ENCODE data around the gene GNB5. TPM values are rescaled to one million over a fixed set of nuclear protein-coding genes. Genes with fewer than 3 reads are reported as not detected.

Gene GNB5
- total and polyA plus RNA-seq, 2 of the 13 experiments (the other 11 are each of a cell fraction or from before 2014, with no cell fraction given), result 13.7 to 14.4 TPM

GRCh38 chr15:52172869-52173268 is 18.3 kb downstream of the GNB5 start:
- CTCF ChIA-PET (ENCODE audit: low intra/inter-chr PET ratio, low total read pairs), result no interaction called here
- intact Hi-C loops (cut with micrococcal nuclease; ENCODE audit: unreplicated experiment), result no loop called here
- 85% methylated on average over 2 of the region's 2 CpGs for WGBS (ENCODE audit: low lambda C conversion rate)

GRCh38 chr15:52171807-52172206 is 19.4 kb downstream of the GNB5 start:
- Histone ChIP-seq H3K4me3 (replicated peaks in 1 of 3; ENCODE audit: insufficient read depth in 1 of 3, low read depth in 2 of 3, low read length in 3 of 3) (no peak overlapping the region), H3K4me2 (ENCODE audit: low read depth, low read length) (no peak overlapping the region), H2AFZ (ENCODE audit: low read length) (no peak overlapping the region), H3K27ac (ENCODE audit: extremely low read length, insufficient read depth, low read length) (no peak overlapping the region), H3K79me2 (ENCODE audit: insufficient read depth, low read length) (no peaks in the 10 kb centered on the region), H3K36me3 (replicated peaks in 1 of 2; ENCODE audit: control insufficient read depth in 1 of 2, insufficient read depth in 2 of 2, low read length in 2 of 2) (no peaks in the 10 kb centered on the region), H3K4me1 (ENCODE audit: insufficient read depth, low read length) (no peaks in the 10 kb centered on the region), H3K9ac (ENCODE audit: insufficient read depth, low read depth, low read length) (no peak overlapping the region), H3K27me3 (ENCODE audit: control insufficient read depth in 1 of 2, insufficient read depth in 2 of 2, low read length in 2 of 2) (no peaks in the 10 kb centered on the region), H3K9me3 (ENCODE audit: low read length) (no peaks in the 10 kb centered on the region), H4K20me1 (ENCODE audit: insufficient read depth, low read length) (no peaks in the 10 kb centered on the region)
- ATAC-seq, result no peak
- in situ Hi-C loops (cut with HindIII; ENCODE audit: extremely low pct_ligation_motif_present, low pct_unique_long_range_greater_than_20kb), result no loop called here
- intact Hi-C loops (cut with micrococcal nuclease; ENCODE audit: unreplicated experiment), result no loop called here
- FAIRE-seq, result no peak
- DNase-seq (ENCODE audit: low spot score), result no peak
- 13% methylated on average over 1 of the region's 1 CpG for WGBS (ENCODE audit: low lambda C conversion rate)
- POLR2A ChIA-PET, result no interaction called here
- no peak for TF ChIP-seq TSC22D2 (CRISPR knock-in tag; IDR thresholded peaks at IDR 0.05; ENCODE audit: borderline replicate concordance)
- no peak for TF ChIP-seq ZFP82 (CRISPR knock-in tag; IDR thresholded peaks at IDR 0.05; ENCODE audit: borderline replicate concordance)
- TF ChIP-seq ZNF841 (CRISPR knock-in tag; IDR thresholded peaks at IDR 0.05; ENCODE audit: borderline replicate concordance), result no peak
- no peak for TF ChIP-seq MIER3 (CRISPR knock-in tag; IDR thresholded peaks at IDR 0.05; ENCODE audit: borderline replicate concordance)
- CTCF ChIA-PET (ENCODE audit: low intra/inter-chr PET ratio, low total read pairs), result no interaction called here
- no TSS peak for BruUV-seq (replicated peaks)

More at GRCh38 chr15:52172869-52173268, 18.3 kb downstream of the GNB5 start:
- POLR2A ChIA-PET, result no interaction called here
- Histone ChIP-seq H3K27me3 (ENCODE audit: control insufficient read depth in 1 of 2, insufficient read depth in 2 of 2, low read length in 2 of 2) (no peaks in the 10 kb centered on the region), H3K27ac (ENCODE audit: extremely low read length, insufficient read depth, low read length) (no peak overlapping the region), H3K9ac (ENCODE audit: insufficient read depth, low read depth, low read length) (no peak overlapping the region), H3K79me2 (ENCODE audit: insufficient read depth, low read length) (no peaks in the 10 kb centered on the region), H3K9me3 (ENCODE audit: low read length) (no peaks in the 10 kb centered on the region), H3K4me1 (ENCODE audit: insufficient read depth, low read length) (peaks cover 2% of the 10 kb centered on the region; the same call in 1 of the 2 replicates), H3K4me3 (replicated peaks in 1 of 3; ENCODE audit: insufficient read depth in 1 of 3, low read depth in 2 of 3, low read length in 3 of 3) (no peak overlapping the region), H2AFZ (ENCODE audit: low read length) (no peak overlapping the region), H3K36me3 (replicated peaks in 1 of 2; ENCODE audit: control insufficient read depth in 1 of 2, insufficient read depth in 2 of 2, low read length in 2 of 2) (no peaks in the 10 kb centered on the region), H4K20me1 (ENCODE audit: insufficient read depth, low read length) (no peaks in the 10 kb centered on the region), H3K4me2 (ENCODE audit: low read depth, low read length) (no peak overlapping the region)
- DNase-seq (ENCODE audit: low spot score) (no peak), ATAC-seq (no peak), FAIRE-seq (no peak)
- no TSS peak for BruUV-seq (replicated peaks)
- TF ChIP-seq ATF7-NPFF (CRISPR knock-in tag; IDR thresholded peaks at IDR 0.05; ENCODE audit: low read depth) (no peak), RAD51 (IDR thresholded peaks at IDR 0.05; ENCODE audit: borderline replicate concordance) (no peak), GPN1 (CRISPR knock-in tag; IDR thresholded peaks at IDR 0.05; ENCODE audit: borderline replicate concordance) (no peak)
- in situ Hi-C loops (cut with HindIII; ENCODE audit: extremely low pct_ligation_motif_present, low pct_unique_long_range_greater_than_20kb), result no loop called here

All from HepG2 (cell line).